Smooth muscle cell (in vitro differentiated cells): Measurements from ENCODE around the gene HOXA7. TPM values are rescaled to one million over a fixed set of nuclear protein-coding genes. Genes with fewer than 3 reads are reported as not detected.

ENCODE experiments used
- DNase-seq: peaks from one replicate; lab custom pipeline; 2025; ENCODE audit not compliant: unreplicated experiment; lab: John Stamatoyannopoulos, UW
- H2AFZ ChIP-seq: fragments of 200-600 bp; sonication (generic); 2 replicates; pipeline ENCODE4 v1.6.0; 2016; ENCODE audit warnings: antibody characterized with exemption, low read depth, mild to moderate bottlenecking
- H3F3A ChIP-seq: fragments of 200-600 bp; sonication (generic); 2 replicates; pipeline ENCODE4 v1.6.0; 2017; ENCODE audit warnings: antibody characterized with exemption, low read depth
- H3K27ac ChIP-seq: fragments of 200-600 bp; sonication (generic); 2 replicates; pipeline ENCODE4 v1.5.1; 2016; ENCODE audit warnings: low read depth, mild to moderate bottlenecking
- H3K27me3 ChIP-seq: fragments of 200-600 bp; sonication (generic); 2 replicates; pipeline ENCODE4 v1.6.1; 2016; ENCODE audit warnings: low read depth, mild to moderate bottlenecking
- H3K36me3 ChIP-seq: fragments of 200-600 bp; sonication (generic); 2 replicates; pipeline ENCODE4 v1.5.1; 2016; ENCODE audit warnings: low read depth
- H3K4me1 ChIP-seq: fragments of 200-600 bp; sonication (generic); 2 replicates; pipeline ENCODE4 v1.5.1; 2016; ENCODE audit warnings: low read depth
- H3K4me2 ChIP-seq: fragments of 200-600 bp; sonication (generic); 2 replicates; pipeline ENCODE4 v1.6.0; 2016; ENCODE audit warnings: mild to moderate bottlenecking
- H3K4me3 ChIP-seq: fragments of 200-600 bp; sonication (generic); 2 replicates; pipeline ENCODE4 v1.5.1; 2016; ENCODE audit warnings: mild to moderate bottlenecking
- H3K79me2 ChIP-seq: fragments of 200-600 bp; sonication (generic); 2 replicates; pipeline ENCODE4 v1.6.0; 2016; ENCODE audit warnings: low read depth, mild to moderate bottlenecking
- H3K9ac ChIP-seq: fragments of 200-600 bp; sonication (generic); 2 replicates; pipeline ENCODE4 v1.6.0; 2016; ENCODE audit warnings: low read depth
- H3K9me3 ChIP-seq: fragments of 200-600 bp; sonication (generic); replicated peaks from 2 replicates; pipeline ENCODE4 v1.5.1; 2016; ENCODE audit warnings: low read depth
- H4K20me1 ChIP-seq: fragments of 200-600 bp; sonication (generic); 2 replicates; pipeline ENCODE4 v1.6.0; 2016; ENCODE audit warnings: low read depth
- CTCF ChIP-seq: fragments of 200-600 bp; sonication (generic); IDR thresholded peaks from 2 replicates; pipeline ENCODE4 v1.5.1; 2017; ENCODE audit warnings: borderline replicate concordance, mild to moderate bottlenecking, antibody characterized with exemption; ENCODE audit not compliant: insufficient read depth, poor library complexity, severe bottlenecking
- WGBS: methylation state at CpG from one replicate; pipeline ENCODE4 v1.1.7; 2016; ENCODE audit warnings: low lambda C conversion rate; 5-methylcytosine and 5-hydroxymethylcytosine counted together
- microRNA counts: library from miRNA; unstranded; fragments of <30 nt; microRNA quantifications from one replicate; lab custom pipeline; 2016
- microRNA-seq: library from miRNA; unstranded; fragments of <30 nt; microRNA quantifications from one replicate; pipeline ENCODE4, GENCODE V29; 2016; ENCODE audit warnings: borderline number of aligned reads
- polyA plus RNA-seq: library from polyadenylated mRNA; unstranded; fragments of >200 nt; fragmentation: Nextera tagmentation; extraction: Ambion mirVana; gene quantifications from 2 replicates; pipeline ENCODE4 v1.2.1, GENCODE V29; 2016
- small RNA-seq: library from RNA; depleted of rRNA; stranded (forward); fragments of <200 nt; gene quantifications from one replicate; pipeline ENCODE3, GENCODE V24; 2014
- total RNA-seq: library from RNA; depleted of rRNA; stranded (reverse); fragments of >200 nt; gene quantifications from 2 replicates; pipeline ENCODE4 v1.2.3, GENCODE V29; 2014

HOXA7 gene
- total and polyA plus RNA-seq, 2 experiments from 2014 or later = 0.72 to 1.2 TPM

GRCh38 chr7:27105301-27106031 is 51.0 kb downstream of the HOXA7 start:
- H3K4me1 ChIP-seq = peaks cover 9% of the 10 kb centered on the region
- peaks cover 6% of the 10 kb centered on the region for H4K20me1 ChIP-seq
- H3K4me2 ChIP-seq = no peak overlapping the region
- WGBS = 18% methylated on average over 13 of the region's 13 CpGs
- H3K79me2 ChIP-seq = no peaks in the 10 kb centered on the region
- H2AFZ ChIP-seq = no peak overlapping the region
- H3K9ac ChIP-seq = no peak overlapping the region
- peaks cover 100% of the 10 kb centered on the region for H3K27me3 ChIP-seq
- TF ChIP-seq CTCF = no peak
- H3K9me3 ChIP-seq = no peaks in the 10 kb centered on the region
- no peak overlapping the region for H3K4me3 ChIP-seq
- DNase-seq = no peak
- no peak overlapping the region for H3K27ac ChIP-seq
- H3K36me3 ChIP-seq = no peaks in the 10 kb centered on the region
- H3F3A ChIP-seq = no peaks in the 10 kb centered on the region

GRCh38 chr7:27104341-27105058 is 52.0 kb downstream of the HOXA7 start:
- WGBS = 18% methylated on average over 13 of the region's 13 CpGs
- TF ChIP-seq CTCF = no peak
- Histone ChIP-seq H3K4me1 (peaks cover 9% of the 10 kb centered on the region), H3K4me2 (no peak overlapping the region), H3K27me3 (peaks cover 100% of the 10 kb centered on the region), H3K9ac (no peak overlapping the region), H3K36me3 (no peaks in the 10 kb centered on the region), H3K27ac (no peak overlapping the region), H3F3A (no peaks in the 10 kb centered on the region), H3K9me3 (no peaks in the 10 kb centered on the region), H3K4me3 (no peak overlapping the region), H3K79me2 (no peaks in the 10 kb centered on the region), H4K20me1 (peaks cover 6% of the 10 kb centered on the region), H2AFZ (no peak overlapping the region)
- no peak for DNase-seq

MicroRNAs encoded within 50 kb of the gene (microRNA counts, 767-probe panel; counts per million panel counts)
- microRNA hsa-miR-196b-5p (lab: Ali Mortazavi, UCI) = 8,928 counts per million, percentile 68 among the panel's probes with 10 or more counts

Small RNAs within 50 kb of the gene (microRNA-seq; reads per million reads assigned to microRNA genes)
- gene MIR196B = 18,111 reads per million, percentile 96 among the genes with 10 or more reads in this experiment

Small RNAs within 50 kb of the gene (small RNA-seq; reads per million reads assigned to genes)
- gene AC004080.5 (not detected), gene RF02140 (not detected), gene RF02141 (not detected)

Other genes starting within 250 kb of the HOXA7 start
- gene HOXA1, start 60.7 kb downstream of the HOXA7 start, total RNA-seq = 0.40 TPM in 1 of 2 replicates, not detected in the other
- not detected in 2 replicates for gene HOXA1, start 60.7 kb downstream of the HOXA7 start, polyA plus RNA-seq
- not detected in 2 replicates for gene HOXA2, start 54.0 kb downstream of the HOXA7 start, total RNA-seq
- not detected in 2 replicates for gene HOXA2, start 54.0 kb downstream of the HOXA7 start, polyA plus RNA-seq
- 1.4 TPM in 1 of 2 replicates, not detected in the other for gene HOXA4, start 25.9 kb downstream of the HOXA7 start, total RNA-seq
- gene HOXA4, start 25.9 kb downstream of the HOXA7 start, polyA plus RNA-seq = 0.22 TPM in 1 of 2 replicates, not detected in the other
- gene HOXA5, start 13.0 kb downstream of the HOXA7 start, total RNA-seq = 0.67 and 2.1 TPM in 2 replicates
- 0.11 and 0.98 TPM in 2 replicates for gene HOXA5, start 13.0 kb downstream of the HOXA7 start, polyA plus RNA-seq
- 0.58 TPM in 1 of 2 replicates, not detected in the other for gene HOXA6, start 8.9 kb downstream of the HOXA7 start, total RNA-seq
- gene HOXA6, start 8.9 kb downstream of the HOXA7 start, polyA plus RNA-seq = 0.56 TPM in 1 of 2 replicates, not detected in the other
- gene HOXA3, start 4.1 kb downstream of the HOXA7 start, total RNA-seq = 0.13 TPM in 1 of 2 replicates, not detected in the other
- gene HOXA3, start 4.1 kb downstream of the HOXA7 start, polyA plus RNA-seq = 0.31 and 0.83 TPM in 2 replicates
- 22.9 and 35.8 TPM in 2 replicates for gene HOXA9, start 8.9 kb upstream of the HOXA7 start, total RNA-seq
- 12.6 and 19.2 TPM in 2 replicates for gene HOXA9, start 8.9 kb upstream of the HOXA7 start, polyA plus RNA-seq
- 35.7 and 53.6 TPM in 2 replicates for gene HOXA10, start 17.6 kb upstream of the HOXA7 start, total RNA-seq
- 37.6 and 39.4 TPM in 2 replicates for gene HOXA10, start 17.6 kb upstream of the HOXA7 start, polyA plus RNA-seq
- 18.2 and 20.3 TPM in 2 replicates for gene HOXA11, start 28.6 kb upstream of the HOXA7 start, total RNA-seq
- gene HOXA11, start 28.6 kb upstream of the HOXA7 start, polyA plus RNA-seq = 25.2 and 27.7 TPM in 2 replicates
- gene HOXA13, start 43.4 kb upstream of the HOXA7 start, total RNA-seq = 14.2 and 21.6 TPM in 2 replicates
- gene HOXA13, start 43.4 kb upstream of the HOXA7 start, polyA plus RNA-seq = 6.2 and 10.0 TPM in 2 replicates
- 0.18 and 0.36 TPM in 2 replicates for gene EVX1, start 86.1 kb upstream of the HOXA7 start, total RNA-seq
- 2.0 and 2.6 TPM in 2 replicates for gene EVX1, start 86.1 kb upstream of the HOXA7 start, polyA plus RNA-seq